ENCODE measurements around the gene FAM185A. TPM values are rescaled to one million over a fixed set of nuclear protein-coding genes. Genes with fewer than 3 reads are reported as not detected.
"Not testable (repeated sequence)": the region's sequence is repeated elsewhere in the genome, so short reads cannot be mapped to it uniquely, and the experiment has no call there.

The FAM185A gene
- 8.5 TPM for total RNA-seq (ENCODE audit: unreplicated experiment)
- long read RNA-seq, partial matches to known transcripts: 1 of 3 reads
- long read RNA-seq, other reads (novel, unspliced or antisense): 1 of 3 reads

- DNase-seq: peak; percentile 95
- H3K27me3 Mint-ChIP-seq (ENCODE audit: unreplicated experiment); H3K36me3 Mint-ChIP-seq (ENCODE audit: unreplicated experiment); H3K9me3 Mint-ChIP-seq (ENCODE audit: unreplicated experiment); H3K4me1 Mint-ChIP-seq (ENCODE audit: low read depth, unreplicated experiment): not testable (repeated sequence)
- Mint-ChIP-seq H3K27ac (ENCODE audit: unreplicated experiment) (peak within 1 kb of the TSS; percentile 28), H3K4me3 (ENCODE audit: unreplicated experiment) (peak within 1 kb of the TSS; percentile 89)
Measured at GRCh38 chr7:102748605-102749444, at the start of gene FAM185A. Gene FAM185A (plus strand): TSS chr7:102748999. CDS start chr7:102749208, 209 bp downstream.

DNA sequence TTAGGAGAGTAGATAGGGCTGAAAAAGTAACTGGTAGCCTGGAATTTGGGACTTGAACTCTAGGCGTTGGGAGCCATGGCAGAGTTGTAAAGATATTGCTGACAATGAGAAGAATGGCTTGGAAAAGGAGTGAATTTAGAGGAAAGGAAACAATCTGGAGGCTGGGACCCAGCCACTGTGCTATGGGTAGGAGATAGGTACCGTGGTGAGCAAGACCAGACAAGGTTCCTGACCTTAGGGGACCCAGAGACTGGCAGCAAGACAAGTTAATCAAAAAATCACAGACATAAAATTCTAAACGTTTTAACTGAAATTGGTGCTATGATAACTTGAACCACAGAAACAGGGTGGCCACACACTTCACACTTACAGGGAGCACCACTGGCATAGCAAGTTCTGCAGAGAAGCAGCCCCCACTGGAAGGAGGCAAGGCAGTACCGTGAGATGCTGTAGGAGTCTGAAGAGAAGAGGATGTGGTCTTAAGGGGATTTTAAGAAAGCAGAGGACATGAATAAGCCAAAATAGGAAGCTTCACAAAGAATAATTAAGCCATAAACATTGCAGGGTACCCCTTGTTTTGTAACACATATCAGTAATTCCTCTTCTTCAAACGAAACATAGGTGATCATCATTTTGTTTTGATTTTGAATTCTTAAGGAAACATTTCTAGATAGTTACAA is 35.6 kb upstream of the FAM185A start:
- not testable (repeated sequence) for H3K4me3 Mint-ChIP-seq (ENCODE audit: unreplicated experiment); H3K4me1 Mint-ChIP-seq (ENCODE audit: low read depth, unreplicated experiment); H3K9me3 Mint-ChIP-seq (ENCODE audit: unreplicated experiment); H3K36me3 Mint-ChIP-seq (ENCODE audit: unreplicated experiment); H3K27me3 Mint-ChIP-seq (ENCODE audit: unreplicated experiment); DNase-seq; H3K27ac Mint-ChIP-seq (ENCODE audit: unreplicated experiment)

GRCh38 chr7:102713691-102714080 is 35.1 kb upstream of the FAM185A start:
- H3K4me1 Mint-ChIP-seq (ENCODE audit: low read depth, unreplicated experiment); H3K27me3 Mint-ChIP-seq (ENCODE audit: unreplicated experiment); H3K4me3 Mint-ChIP-seq (ENCODE audit: unreplicated experiment); DNase-seq; H3K36me3 Mint-ChIP-seq (ENCODE audit: unreplicated experiment); H3K9me3 Mint-ChIP-seq (ENCODE audit: unreplicated experiment); H3K27ac Mint-ChIP-seq (ENCODE audit: unreplicated experiment): not testable (repeated sequence)

GRCh38 chr7:102714774-102715522 is 33.9 kb upstream of the FAM185A start:
- H3K4me1 Mint-ChIP-seq (ENCODE audit: low read depth, unreplicated experiment); H3K9me3 Mint-ChIP-seq (ENCODE audit: unreplicated experiment); H3K4me3 Mint-ChIP-seq (ENCODE audit: unreplicated experiment); H3K27ac Mint-ChIP-seq (ENCODE audit: unreplicated experiment); H3K27me3 Mint-ChIP-seq (ENCODE audit: unreplicated experiment); DNase-seq; H3K36me3 Mint-ChIP-seq (ENCODE audit: unreplicated experiment): not testable (repeated sequence)

GRCh38 chr7:102715718-102716117 is 33.1 kb upstream of the FAM185A start:
- not testable (repeated sequence) for H3K27ac Mint-ChIP-seq (ENCODE audit: unreplicated experiment); H3K4me3 Mint-ChIP-seq (ENCODE audit: unreplicated experiment); H3K27me3 Mint-ChIP-seq (ENCODE audit: unreplicated experiment); H3K36me3 Mint-ChIP-seq (ENCODE audit: unreplicated experiment); H3K9me3 Mint-ChIP-seq (ENCODE audit: unreplicated experiment); DNase-seq; H3K4me1 Mint-ChIP-seq (ENCODE audit: low read depth, unreplicated experiment)

- not testable (repeated sequence) for DNase-seq; H3K9me3 Mint-ChIP-seq (ENCODE audit: unreplicated experiment); H3K27me3 Mint-ChIP-seq (ENCODE audit: unreplicated experiment); H3K4me3 Mint-ChIP-seq (ENCODE audit: unreplicated experiment); H3K36me3 Mint-ChIP-seq (ENCODE audit: unreplicated experiment); H3K4me1 Mint-ChIP-seq (ENCODE audit: low read depth, unreplicated experiment); H3K27ac Mint-ChIP-seq (ENCODE audit: unreplicated experiment)
Measured at GRCh38 chr7:102718491-102718890, 30.3 kb upstream of the FAM185A start.

- H3K36me3 Mint-ChIP-seq (ENCODE audit: unreplicated experiment); H3K27ac Mint-ChIP-seq (ENCODE audit: unreplicated experiment); H3K4me3 Mint-ChIP-seq (ENCODE audit: unreplicated experiment); H3K9me3 Mint-ChIP-seq (ENCODE audit: unreplicated experiment); DNase-seq; H3K4me1 Mint-ChIP-seq (ENCODE audit: low read depth, unreplicated experiment); H3K27me3 Mint-ChIP-seq (ENCODE audit: unreplicated experiment): not testable (repeated sequence)
Measured at GRCh38 chr7:102726170-102726569, 22.6 kb upstream of the FAM185A start.

DNA sequence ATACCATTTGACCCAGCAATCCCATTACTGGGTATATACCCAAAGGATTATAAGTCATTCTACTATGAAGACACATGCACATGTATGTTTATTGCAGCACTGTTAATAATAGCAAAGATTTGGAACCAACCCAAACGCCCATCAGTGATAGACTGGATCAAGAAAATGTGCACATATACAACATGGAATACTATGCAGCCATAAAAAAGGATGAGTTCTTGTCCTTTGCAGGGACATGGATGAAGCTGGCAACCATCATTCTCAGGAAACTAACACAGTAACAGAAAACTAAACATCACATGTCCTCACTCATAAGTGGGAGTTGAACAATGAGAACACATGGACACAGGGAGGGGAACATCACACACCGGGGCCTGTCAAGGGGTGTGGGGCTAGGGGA is 19.1 kb upstream of the FAM185A start:
- DNase-seq; H3K9me3 Mint-ChIP-seq (ENCODE audit: unreplicated experiment); H3K4me3 Mint-ChIP-seq (ENCODE audit: unreplicated experiment); H3K36me3 Mint-ChIP-seq (ENCODE audit: unreplicated experiment); H3K27me3 Mint-ChIP-seq (ENCODE audit: unreplicated experiment); H3K27ac Mint-ChIP-seq (ENCODE audit: unreplicated experiment); H3K4me1 Mint-ChIP-seq (ENCODE audit: low read depth, unreplicated experiment): not testable (repeated sequence)

DNA sequence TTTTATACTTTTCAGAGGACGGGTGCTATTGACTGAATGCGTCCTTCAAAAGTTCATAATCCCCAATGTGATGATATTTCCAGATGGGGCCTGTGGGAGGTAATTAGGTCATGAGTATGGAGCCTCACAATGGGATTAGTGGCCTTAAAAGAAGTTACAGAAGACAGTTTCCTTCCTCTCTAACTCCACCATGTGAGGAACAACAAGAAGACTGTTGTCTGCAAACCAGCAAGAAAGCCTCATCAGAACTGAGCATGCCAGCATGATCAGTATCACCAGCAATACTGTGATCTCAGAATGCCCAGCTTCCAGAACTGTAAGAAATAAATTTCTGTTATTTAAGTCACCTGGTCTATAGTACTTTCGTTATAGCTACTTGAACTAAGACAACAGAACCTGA is 18.4 kb upstream of the FAM185A start:
- H3K27ac Mint-ChIP-seq (ENCODE audit: unreplicated experiment): not testable (repeated sequence)

DNA sequence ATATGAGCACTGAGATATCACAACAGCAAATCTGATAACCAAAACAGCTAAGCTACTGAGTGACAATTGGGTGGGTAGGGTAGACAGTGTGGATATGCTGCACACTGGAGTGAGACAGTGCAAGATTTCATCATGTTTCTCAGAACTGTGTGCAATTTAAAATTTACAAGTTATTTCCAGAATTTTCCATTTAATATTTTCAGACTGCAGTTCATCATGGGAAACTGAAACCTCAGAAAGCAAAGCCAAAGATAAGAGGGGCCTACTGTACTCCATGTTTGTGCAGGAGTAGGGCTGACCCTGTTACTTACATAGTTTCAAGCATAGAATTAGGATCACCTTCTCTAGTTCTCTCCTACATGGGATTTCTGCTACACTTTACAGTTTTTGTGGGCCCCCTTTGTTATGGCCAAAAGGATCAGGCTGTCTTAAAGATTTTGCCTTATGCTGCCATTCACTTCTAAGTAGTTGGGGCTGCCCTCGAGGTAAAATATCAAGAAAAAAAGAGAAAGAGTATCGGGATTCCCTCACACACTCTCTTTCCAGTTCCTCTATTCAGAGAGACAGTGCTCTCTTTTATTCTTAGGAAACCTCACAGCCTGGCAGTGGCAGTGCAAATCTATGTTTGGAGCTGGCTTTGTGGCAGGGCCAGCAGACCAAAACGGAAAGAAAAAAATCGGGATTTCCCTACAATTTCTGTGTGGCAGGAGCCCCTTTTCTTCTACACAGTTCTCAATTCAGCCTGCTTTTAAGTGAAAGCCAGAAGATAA is 6.6 kb upstream of the FAM185A start:
- not testable (repeated sequence) for H3K4me1 Mint-ChIP-seq (ENCODE audit: low read depth, unreplicated experiment); H3K4me3 Mint-ChIP-seq (ENCODE audit: unreplicated experiment); DNase-seq; H3K9me3 Mint-ChIP-seq (ENCODE audit: unreplicated experiment); H3K36me3 Mint-ChIP-seq (ENCODE audit: unreplicated experiment); H3K27ac Mint-ChIP-seq (ENCODE audit: unreplicated experiment); H3K27me3 Mint-ChIP-seq (ENCODE audit: unreplicated experiment)

More for the DNA sequence above, 18.4 kb upstream of the FAM185A start:
- not testable (repeated sequence) for H3K4me3 Mint-ChIP-seq (ENCODE audit: unreplicated experiment); H3K27me3 Mint-ChIP-seq (ENCODE audit: unreplicated experiment); DNase-seq; H3K9me3 Mint-ChIP-seq (ENCODE audit: unreplicated experiment); H3K4me1 Mint-ChIP-seq (ENCODE audit: low read depth, unreplicated experiment); H3K36me3 Mint-ChIP-seq (ENCODE audit: unreplicated experiment)

DNA sequence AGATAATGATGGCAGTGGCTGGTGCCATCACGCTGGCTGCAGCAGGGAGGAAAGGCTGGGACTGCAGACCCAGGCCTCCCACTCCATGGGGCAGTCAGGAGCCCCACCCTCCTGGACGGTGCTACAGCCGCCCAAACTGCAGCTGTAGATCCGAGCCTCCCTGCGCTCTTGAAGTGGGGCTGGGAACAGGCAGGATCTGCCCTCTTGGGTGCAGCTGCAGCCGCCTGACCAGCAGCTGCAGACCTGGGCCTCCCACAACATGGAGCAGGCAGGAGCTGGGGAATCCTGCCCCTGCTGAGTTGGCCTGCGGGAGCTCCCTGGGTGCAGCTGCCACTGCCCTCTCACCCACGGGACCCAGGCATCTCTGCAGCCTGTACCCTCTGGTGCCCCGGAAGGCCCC is 4.9 kb upstream of the FAM185A start:
- H3K27me3 Mint-ChIP-seq (ENCODE audit: unreplicated experiment); H3K4me1 Mint-ChIP-seq (ENCODE audit: low read depth, unreplicated experiment); H3K36me3 Mint-ChIP-seq (ENCODE audit: unreplicated experiment); H3K27ac Mint-ChIP-seq (ENCODE audit: unreplicated experiment); H3K9me3 Mint-ChIP-seq (ENCODE audit: unreplicated experiment); H3K4me3 Mint-ChIP-seq (ENCODE audit: unreplicated experiment): not testable (repeated sequence)
- peak; percentile 22 for DNase-seq
